Suprapubic skin (tissue), 4 donors: ENCODE measurements around the gene DTNBP1. TPM values are rescaled to one million over a fixed set of nuclear protein-coding genes. Genes with fewer than 3 reads are reported as not detected.
A peak's percentile ranks its signal among the peaks of the same experiment; 100 is the strongest.

Experiments
- DNase-seq, 2 donors: peaks; one replicate each; pipeline ENCODE4 v3.0.0-alpha.2; 2019; ENCODE audit warnings: low spot score in 2 of 2
- H3K27ac ChIP-seq: fragments of 200-600 bp; sonication (generic); one replicate; pipeline ENCODE4 v1.5.1; 2019
- H3K27me3 ChIP-seq: fragments of 200-600 bp; sonication (generic); one replicate; pipeline ENCODE4 v1.5.1; 2019
- H3K36me3 ChIP-seq: fragments of 200-600 bp; sonication (generic); one replicate; pipeline ENCODE4 v1.5.1; 2019
- H3K4me1 ChIP-seq: fragments of 200-600 bp; sonication (generic); one replicate; pipeline ENCODE4 v1.5.1; 2019
- H3K4me3 ChIP-seq: fragments of 200-600 bp; sonication (generic); one replicate; pipeline ENCODE4 v1.5.1; 2019; ENCODE audit warnings: mild to moderate bottlenecking
- H3K9me3 ChIP-seq: fragments of 200-600 bp; sonication (generic); one replicate; pipeline ENCODE4 v1.5.1; 2019
- CTCF ChIP-seq, 2 donors: fragments of 200-600 bp in 1 of 2; fragments of 450-650 bp in 1 of 2; sonication (generic) in 1 of 2; IDR thresholded peaks; one replicate each; pipeline ENCODE4 v1.5.1; 2016 to 2019; ENCODE audit warnings: antibody characterized with exemption in 2 of 2, mild to moderate bottlenecking in 1 of 2, moderate library complexity in 1 of 2
- EP300 ChIP-seq: sonication (generic); formaldehyde crosslinking; IDR thresholded peaks from one replicate; pipeline ENCODE4 v1.6.1; 2017; ENCODE audit warnings: antibody characterized with exemption
- POLR2A ChIP-seq, 2 donors: fragments of 450-650 bp; IDR thresholded peaks; one replicate each; pipeline ENCODE4 v1.6.1; 2017; ENCODE audit warnings: antibody characterized with exemption in 2 of 2, mild to moderate bottlenecking in 2 of 2, moderate library complexity in 2 of 2
- POLR2AphosphoS5 ChIP-seq, 3 donors: sonication (generic); formaldehyde crosslinking; IDR thresholded peaks; one replicate each; pipeline ENCODE4 v1.6.1; 2017; ENCODE audit warnings: antibody characterized with exemption in 3 of 3
- WGBS: methylation state at CpG from one replicate; pipeline ENCODE4 v1.1.5; 2018; 5-methylcytosine and 5-hydroxymethylcytosine counted together
- total RNA-seq, 4 donors: library from RNA; depleted of rRNA; stranded (reverse); fragments of >200 nt; gene quantifications; one replicate each; pipeline ENCODE4 v1.1.0, GENCODE V29; 2016

DTNBP1 gene
- total RNA-seq, 4 donors from 2014 or later = 12.7 to 17.1 (median 16.4) TPM

GRCh38 chr6:15499591-15499990 lies 163.2 kb downstream of the DTNBP1 start:
- peaks cover 41% of the 10 kb centered on the region for H3K36me3 ChIP-seq
- H3K4me1 ChIP-seq = peaks cover 41% of the 10 kb centered on the region
- TF ChIP-seq CTCF (IDR thresholded peaks at IDR 0.05) = no peak
- no peak overlapping the region for H3K27ac ChIP-seq
- 95% methylated on average over 9 of the region's 9 CpGs for WGBS
- H3K27me3 ChIP-seq = no peaks in the 10 kb centered on the region
- no peak overlapping the region for H3K4me3 ChIP-seq
- no peaks in the 10 kb centered on the region for H3K9me3 ChIP-seq
- DNase-seq = peak; percentile 6 to 41

GRCh38 chr6:15499125-15499524 lies 163.7 kb downstream of the DTNBP1 start:
- no peak for TF ChIP-seq POLR2AphosphoS5 (IDR thresholded peaks at IDR 0.05)
- no peak for TF ChIP-seq CTCF (IDR thresholded peaks at IDR 0.05)
- TF ChIP-seq POLR2A (IDR thresholded peaks at IDR 0.05) = no peak
- TF ChIP-seq EP300 = no peak
- Histone ChIP-seq H3K36me3 (peaks cover 41% of the 10 kb centered on the region), H3K4me1 (peaks cover 37% of the 10 kb centered on the region), H3K9me3 (no peaks in the 10 kb centered on the region), H3K27ac (no peak overlapping the region), H3K4me3 (no peak overlapping the region), H3K27me3 (no peaks in the 10 kb centered on the region)
- 94% methylated on average over 12 of the region's 12 CpGs for WGBS
- peak; percentile 57 to 65 for DNase-seq

GRCh38 chr6:15498640-15499039 lies 164.2 kb downstream of the DTNBP1 start:
- DNase-seq = peak; percentile 45 to 70
- Histone ChIP-seq H3K27ac (no peak overlapping the region), H3K4me3 (no peak overlapping the region), H3K27me3 (no peaks in the 10 kb centered on the region), H3K9me3 (no peaks in the 10 kb centered on the region), H3K4me1 (peaks cover 32% of the 10 kb centered on the region), H3K36me3 (peaks cover 41% of the 10 kb centered on the region)
- WGBS = 88% methylated on average over 11 of the region's 12 CpGs
- TF ChIP-seq EP300 (no peak), POLR2A (IDR thresholded peaks at IDR 0.05) (no peak), CTCF (IDR thresholded peaks at IDR 0.05) (no peak), POLR2AphosphoS5 (IDR thresholded peaks at IDR 0.05) (no peak)

GRCh38 chr6:15496345-15497131 lies 166.3 kb downstream of the DTNBP1 start:
- no peak overlapping the region for H3K27ac ChIP-seq
- peak; percentile 56 to 75 for DNase-seq
- no peaks in the 10 kb centered on the region for H3K27me3 ChIP-seq
- H3K36me3 ChIP-seq = peaks cover 31% of the 10 kb centered on the region
- TF ChIP-seq CTCF (IDR thresholded peaks at IDR 0.05) (no peak), POLR2AphosphoS5 (IDR thresholded peaks at IDR 0.05) (no peak)
- H3K4me1 ChIP-seq = peaks cover 24% of the 10 kb centered on the region
- no peak overlapping the region for H3K4me3 ChIP-seq
- WGBS = 95% methylated on average over 53 of the region's 60 CpGs
- no peaks in the 10 kb centered on the region for H3K9me3 ChIP-seq

GRCh38 chr6:15495375-15495901 lies 167.4 kb downstream of the DTNBP1 start:
- Histone ChIP-seq H3K36me3 (peaks cover 22% of the 10 kb centered on the region), H3K4me1 (peaks cover 33% of the 10 kb centered on the region), H3K4me3 (no peak overlapping the region), H3K27me3 (no peaks in the 10 kb centered on the region), H3K27ac (no peak overlapping the region), H3K9me3 (no peaks in the 10 kb centered on the region)
- WGBS = 56% methylated on average over 10 of the region's 10 CpGs
- TF ChIP-seq EP300 (no peak), CTCF (IDR thresholded peaks at IDR 0.05) (no peak), POLR2AphosphoS5 (IDR thresholded peaks at IDR 0.05) (no peak), POLR2A (IDR thresholded peaks at IDR 0.05) (no peak)
- peak; percentile 73 to 85 for DNase-seq
